H1 (cell line): ENCODE measurements around the gene PPP2R2D. TPM values are rescaled to one million over a fixed set of nuclear protein-coding genes. Genes with fewer than 3 reads are reported as not detected.

Source experiments
- CTCF ChIA-PET: fragments of 300-600 bp; sonication (Branson Sonifier 250); formaldehyde crosslinking; loops from one replicate; lab custom pipeline; 2021; ENCODE audit not compliant: partially characterized antibody; lab: Charles Lee
- POLR2A ChIA-PET: fragments of 300-600 bp; sonication (Branson Sonifier 250); formaldehyde crosslinking; loops from one replicate; lab custom pipeline; 2021; ENCODE audit warnings: inconsistent platforms; ENCODE audit not compliant: partially characterized antibody; lab: Charles Lee
- DNase-seq, 2 experiments: peaks; one replicate each; pipeline versions ENCODE4 v3.0.0 to v3.0.0-alpha.2; 2010 to 2022; ENCODE audit warnings: low spot score in 2 of 2, low read depth in 1 of 2, mixed read lengths in 1 of 2
- FAIRE-seq: peaks from 2 replicates; lab custom pipeline; 2011; peaks lifted over from hg19 to GRCh38; lab: Jason Lieb, UNC
- H2AFZ ChIP-seq: 2 replicates; pipeline ENCODE4 v1.8.1; 2012; ENCODE audit warnings: low read length, inconsistent platforms
- H2AK5ac ChIP-seq: 2 replicates; pipeline ENCODE4 v1.6.1; 2013; ENCODE audit warnings: low read depth, low read length
- H2BK120ac ChIP-seq: replicated peaks from 2 replicates; pipeline ENCODE3; 2013; ENCODE audit warnings: low read depth, low read length, inconsistent platforms
- H2BK12ac ChIP-seq: 2 replicates; pipeline ENCODE4 v1.6.1; 2013; ENCODE audit warnings: low read depth, low read length
- H2BK15ac ChIP-seq: 2 replicates; pipeline ENCODE4 v1.6.1; 2013; ENCODE audit warnings: low read length
- H2BK20ac ChIP-seq: 2 replicates; pipeline ENCODE4 v1.6.1; 2013; ENCODE audit warnings: low read length
- H2BK5ac ChIP-seq: 2 replicates; pipeline ENCODE4 v1.6.1; 2013; ENCODE audit warnings: low read depth, low read length
- H3K14ac ChIP-seq: 2 replicates; pipeline ENCODE4 v1.6.1; 2013; ENCODE audit warnings: inconsistent platforms; ENCODE audit not compliant: insufficient read length
- H3K18ac ChIP-seq: 2 replicates; pipeline ENCODE4 v1.6.1; 2013; ENCODE audit warnings: low read length; ENCODE audit errors: extremely low read depth
- H3K23ac ChIP-seq: 2 replicates; pipeline ENCODE4 v1.6.1; 2013; ENCODE audit warnings: inconsistent platforms; ENCODE audit not compliant: insufficient read length
- H3K23me2 ChIP-seq: 2 replicates; pipeline ENCODE4 v1.6.1; 2013; ENCODE audit warnings: low read depth, low read length
- H3K27ac ChIP-seq: 2 replicates; pipeline ENCODE4 v1.6.1; 2011; ENCODE audit warnings: low read depth, low read length, inconsistent platforms
- H3K27me3 ChIP-seq, 4 experiments: replicated peaks in 1 of 4; 1 replicate in 1 of 4; 2 replicates in 3 of 4; pipeline versions ENCODE4 v1.6.1 to v1.8.1; 2011 to 2013; ENCODE audit warnings: low read length in 3 of 4, mild to moderate bottlenecking in 3 of 4, inconsistent platforms in 2 of 4, mixed read lengths in 2 of 4, moderate library complexity in 1 of 4; ENCODE audit not compliant: control insufficient read depth in 3 of 4, insufficient read depth in 3 of 4; ENCODE audit errors: extremely low read depth in 1 of 4
- H3K36me3 ChIP-seq, 4 experiments: 2 replicates each; pipeline versions ENCODE4 v1.6.1 to v1.8.1; 2011 to 2013; ENCODE audit warnings: mild to moderate bottlenecking in 4 of 4, low read length in 3 of 4, moderate library complexity in 2 of 4, control low read depth in 1 of 4, inconsistent platforms in 1 of 4; ENCODE audit not compliant: insufficient read depth in 4 of 4, control insufficient read depth in 2 of 4
- H3K4ac ChIP-seq: replicated peaks from 2 replicates; pipeline ENCODE3; 2013; ENCODE audit warnings: low read length, low read depth, mixed read lengths, inconsistent platforms; ENCODE audit not compliant: insufficient read length
- H3K4me1 ChIP-seq, 4 experiments: replicated peaks in 1 of 4; 1 replicate in 1 of 4; 2 replicates in 3 of 4; pipeline versions ENCODE4 v1.6.1 to v1.8.1; 2011 to 2013; ENCODE audit warnings: low read length in 3 of 4, inconsistent platforms in 2 of 4, mixed read lengths in 1 of 4; ENCODE audit not compliant: insufficient read depth in 4 of 4, control insufficient read depth in 3 of 4
- H3K4me2 ChIP-seq, 2 experiments: 2 replicates each; pipeline versions ENCODE4 v1.6.1 to v1.8.1; 2011 to 2013; ENCODE audit warnings: low read depth in 2 of 2, low read length in 2 of 2, control low read depth in 1 of 2, inconsistent platforms in 1 of 2, mild to moderate bottlenecking in 1 of 2; ENCODE audit not compliant: insufficient read depth in 1 of 2
- H3K4me3 ChIP-seq, 4 experiments: fragments of 200-600, 300-600 bp in 1 of 4; sonication (generic), shearing (Covaris generic), sonication (Bioruptor Twin) in 1 of 4; 2 replicates each; pipeline versions ENCODE4 v1.5.1 to v1.8.1; 2011 to 2016; ENCODE audit warnings: low read length in 4 of 4, low read depth in 3 of 4, control low read depth in 2 of 4, inconsistent platforms in 2 of 4, mild to moderate bottlenecking in 2 of 4, mixed read lengths in 1 of 4, moderate library complexity in 1 of 4; ENCODE audit not compliant: insufficient read depth in 2 of 4; ENCODE audit errors: extremely low read depth in 1 of 4
- H3K56ac ChIP-seq: replicated peaks from 2 replicates; pipeline ENCODE3; 2013; ENCODE audit warnings: low read depth, mild to moderate bottlenecking, mixed read lengths, low read length, inconsistent platforms; ENCODE audit not compliant: insufficient read length
- H3K79me1 ChIP-seq: 2 replicates; pipeline ENCODE4 v1.6.1; 2013; ENCODE audit warnings: low read depth, low read length, control low read depth
- H3K79me2 ChIP-seq, 2 experiments: 2 replicates each; pipeline versions ENCODE4 v1.6.1 to v1.8.1; 2012 to 2013; ENCODE audit warnings: low read length in 2 of 2, mild to moderate bottlenecking in 2 of 2, inconsistent platforms in 1 of 2; ENCODE audit not compliant: insufficient read depth in 2 of 2, control insufficient read depth in 1 of 2
- H3K9ac ChIP-seq, 4 experiments: replicated peaks in 1 of 4; 1 replicate in 1 of 4; 2 replicates in 3 of 4; pipeline versions ENCODE4 v1.6.1 to v1.8.1; 2011 to 2013; ENCODE audit warnings: low read depth in 3 of 4, low read length in 3 of 4, control low read depth in 2 of 4, mild to moderate bottlenecking in 2 of 4, moderate library complexity in 2 of 4, inconsistent platforms in 1 of 4; ENCODE audit errors: extremely low read depth in 1 of 4
- H3K9me3 ChIP-seq, 2 experiments: 2 replicates each; pipeline versions ENCODE4 v1.6.1 to v1.8.1; 2012 to 2013; ENCODE audit warnings: mild to moderate bottlenecking in 2 of 2, moderate library complexity in 2 of 2, control low read depth in 1 of 2, inconsistent platforms in 1 of 2, low read depth in 1 of 2, low read length in 1 of 2, mixed read lengths in 1 of 2; ENCODE audit not compliant: insufficient read depth in 2 of 2
- H4K20me1 ChIP-seq, 2 experiments: replicated peaks in 1 of 2; 2 replicates each; pipeline versions ENCODE3 to v1.8.1; 2011 to 2013; ENCODE audit warnings: inconsistent platforms in 2 of 2, low read length in 2 of 2, mild to moderate bottlenecking in 1 of 2; ENCODE audit not compliant: insufficient read depth in 2 of 2, control insufficient read depth in 1 of 2
- H4K5ac ChIP-seq: 2 replicates; pipeline ENCODE4 v1.6.1; 2013; ENCODE audit warnings: low read length, low read depth, mixed read lengths, inconsistent platforms; ENCODE audit not compliant: insufficient read length
- H4K8ac ChIP-seq: 2 replicates; pipeline ENCODE4 v1.8.0; 2013; ENCODE audit warnings: mild to moderate bottlenecking, moderate library complexity, low read length, inconsistent platforms; ENCODE audit not compliant: insufficient read depth; ENCODE audit errors: extremely low read depth
- H4K91ac ChIP-seq: replicated peaks from 2 replicates; pipeline ENCODE3; 2013; ENCODE audit warnings: low read length, mixed read lengths, inconsistent platforms; ENCODE audit not compliant: insufficient read length
- ASH2L ChIP-seq: fragments of 200-600, 300-600 bp; sonication (generic); IDR thresholded peaks from one replicate; pipeline ENCODE4 v1.7.1; 2017; ENCODE audit warnings: low read length
- EGR1 ChIP-seq: IDR thresholded peaks from 2 replicates; pipeline ENCODE4 v1.6.1; 2011; ENCODE audit warnings: low read depth, low read length, borderline replicate concordance
- KDM4A ChIP-seq: IDR thresholded peaks from one replicate; pipeline ENCODE4 v1.7.1; 2012; ENCODE audit warnings: low read depth, mild to moderate bottlenecking, moderate library complexity, low read length, inconsistent platforms; ENCODE audit not compliant: severe bottlenecking
- KDM5A ChIP-seq: fragments of 200-600 bp; IDR thresholded peaks from 2 replicates; pipeline ENCODE4 v1.7.1; 2012; ENCODE audit warnings: mild to moderate bottlenecking, low read length, inconsistent platforms, mixed read lengths
- MAFK ChIP-seq: IDR thresholded peaks from 2 replicates; pipeline ENCODE4 v1.6.1; 2012; ENCODE audit warnings: low read depth, mild to moderate bottlenecking, improper control_type of control experiment, low read length
- RBBP5 ChIP-seq: IDR thresholded peaks from 2 replicates; pipeline ENCODE4 v1.7.1; 2012; ENCODE audit warnings: low read depth, mild to moderate bottlenecking, inconsistent platforms, low read length, moderate library complexity, borderline replicate concordance
- RXRA ChIP-seq: IDR thresholded peaks from 2 replicates; pipeline ENCODE4 v1.6.1; 2011; ENCODE audit warnings: low read depth, mild to moderate bottlenecking, low read length, moderate library complexity; ENCODE audit not compliant: insufficient read depth
- TBP ChIP-seq: IDR thresholded peaks from 2 replicates; pipeline ENCODE4 v1.6.1; 2011; ENCODE audit warnings: low read depth, low read length, improper control_type of control experiment
- ZNF274 ChIP-seq: IDR thresholded peaks from 2 replicates; pipeline ENCODE4 v1.7.0; 2012; ENCODE audit warnings: low read length, borderline replicate concordance; ENCODE audit errors: extremely low read depth
- WGBS, 2 experiments: shearing (Covaris generic) in 1 of 2; methylation state at CpG; one replicate each; pipeline versions ENCODE4 v1.1.6 to v1.1.7; 2013 to 2015; ENCODE audit warnings: low lambda C conversion rate in 2 of 2, mixed read lengths in 2 of 2, inconsistent platforms in 1 of 2, low coverage in 1 of 2, missing lambda C conversion rate in 1 of 2; ENCODE audit not compliant: insufficient replicate concordance in 2 of 2, insufficient coverage in 1 of 2, insufficient read length in 1 of 2; ENCODE audit errors: extremely low coverage in 1 of 2, missing lambda C conversion rate in 1 of 2; 5-methylcytosine and 5-hydroxymethylcytosine counted together
- polyA plus RNA-seq, 7 experiments: library from polyadenylated mRNA; depleted of rRNA in 3 of 7; stranded (reverse) in 5 of 7; unstranded in 2 of 7; fragments of >200 nt in 5 of 7; fragments of 200-250 nt in 2 of 7; gene quantifications; 1 replicate in 5 of 7; 2 replicates in 1 of 7; 4 replicates in 1 of 7; pipeline versions ENCODE4 v1.2.1 to v1.2.3, GENCODE V29; 2011 to 2013; ENCODE audit warnings: missing spikeins in 2 of 7, mixed read lengths in 2 of 7
- total RNA-seq: library from RNA; stranded (reverse); fragmentation: NEBNext Ultra II Directional; extraction: Animal tissue kit (Norgen Biotek cat#: 25700); gene quantifications from 2 replicates; pipeline ENCODE4 v1.2.1, GENCODE V29; 2021
- TF ChIP-seq, protein P1 (sequence below): IDR thresholded peaks from 2 replicates; pipeline ENCODE4 v1.6.1; 2011; ENCODE audit warnings: low read depth, mild to moderate bottlenecking, low read length; ENCODE audit not compliant: insufficient read depth
- TF ChIP-seq, protein P2 (sequence below): IDR thresholded peaks from 2 replicates; pipeline ENCODE4 v1.6.1; 2012; ENCODE audit warnings: inconsistent platforms

The PPP2R2D gene
- total and polyA plus RNA-seq, 2 of the 8 experiments (the other 6 are each of a cell fraction or from before 2014, with no cell fraction given): 25.4 to 32.8 TPM

DNA sequence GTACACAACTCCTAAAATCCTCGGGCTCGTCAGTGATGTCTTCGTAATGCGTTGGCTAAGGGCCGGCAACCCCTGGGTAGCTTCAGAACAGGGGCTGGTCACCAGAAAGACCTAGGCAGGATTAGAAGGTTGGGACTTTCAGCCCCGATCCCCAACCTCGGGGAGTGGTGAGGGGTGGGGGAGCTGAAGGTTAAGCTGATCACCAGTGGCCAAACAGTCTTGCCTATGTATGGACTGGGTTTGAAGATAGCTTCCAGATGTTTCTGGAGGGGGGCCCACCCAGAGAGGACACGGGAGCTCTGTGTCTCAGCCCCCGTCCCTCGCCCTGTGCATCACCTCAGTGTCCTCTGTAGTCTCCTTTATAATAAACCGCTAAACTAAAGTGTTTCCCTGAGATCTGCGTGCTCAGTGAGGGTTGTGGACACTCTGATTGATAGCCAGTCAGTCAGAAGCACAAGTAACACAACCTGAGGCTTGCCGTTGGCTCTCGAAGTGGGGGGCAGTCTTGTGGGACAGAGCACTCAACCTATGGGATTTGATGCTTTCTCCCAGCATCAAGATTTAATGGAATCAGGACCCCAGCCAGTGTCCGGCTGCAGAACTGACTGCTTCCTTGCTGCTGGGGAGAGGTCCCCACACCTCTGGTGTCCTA is 10.0 kb downstream of the PPP2R2D start:
- no peaks in the 10 kb centered on the region for H3K4me1 ChIP-seq
- H2AK5ac ChIP-seq: no peak overlapping the region
- TF ChIP-seq MAFK (no peak), RXRA (no peak), KDM4A (no peak), KDM5A (no peak), ZNF274 (no peak), ASH2L (no peak), EGR1 (no peak), TBP (no peak), RBBP5 (no peak)
- TF ChIP-seq, protein P1, sequence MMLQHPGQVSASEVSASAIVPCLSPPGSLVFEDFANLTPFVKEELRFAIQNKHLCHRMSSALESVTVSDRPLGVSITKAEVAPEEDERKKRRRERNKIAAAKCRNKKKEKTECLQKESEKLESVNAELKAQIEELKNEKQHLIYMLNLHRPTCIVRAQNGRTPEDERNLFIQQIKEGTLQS: no peak
- TF ChIP-seq, protein P2, sequence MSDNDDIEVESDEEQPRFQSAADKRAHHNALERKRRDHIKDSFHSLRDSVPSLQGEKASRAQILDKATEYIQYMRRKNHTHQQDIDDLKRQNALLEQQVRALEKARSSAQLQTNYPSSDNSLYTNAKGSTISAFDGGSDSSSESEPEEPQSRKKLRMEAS: no peak
- H4K5ac ChIP-seq: no peak overlapping the region
- no peak overlapping the region for H3K56ac ChIP-seq
- no peak overlapping the region for H4K91ac ChIP-seq
- no peak overlapping the region for H2BK12ac ChIP-seq
- no peak overlapping the region for H2AFZ ChIP-seq
- no peak overlapping the region for H3K14ac ChIP-seq
- no peak overlapping the region for H3K27ac ChIP-seq
- H3K23ac ChIP-seq: no peak overlapping the region
- H2BK120ac ChIP-seq: no peak overlapping the region
- H2BK15ac ChIP-seq: no peak overlapping the region
- H3K18ac ChIP-seq: no peak overlapping the region
- H3K79me2 ChIP-seq: peaks cover 10 to 97% of the 10 kb centered on the region in 2 experiments
- H4K20me1 ChIP-seq: peaks cover 16 to 42% of the 10 kb centered on the region in 2 experiments
- H3K4me2 ChIP-seq: no peak overlapping the region
- POLR2A ChIA-PET: interaction anchor here (0.6 to 1.2 kb wide), 2 partner anchors 10 to 85 kb away, joined by 3 to 4 read pairs; partner anchors contain the start of gene PPP2R2D
- H3K4ac ChIP-seq: no peak overlapping the region
- H3K4me3 ChIP-seq: no peak overlapping the region
- DNase-seq: no peak
- no peak for FAIRE-seq
- 85% methylated on average over 15 of the region's 15 CpGs; no CpG with 5 or more reads in 1 of the 2 experiments for WGBS, 2 experiments
- H3K79me1 ChIP-seq: peaks cover 25% of the 10 kb centered on the region
- H2BK5ac ChIP-seq: no peak overlapping the region
- H2BK20ac ChIP-seq: no peak overlapping the region
- H3K9ac ChIP-seq: no peak overlapping the region
- no peaks in the 10 kb centered on the region for H3K27me3 ChIP-seq
- CTCF ChIA-PET: interaction anchor here (0.9 to 1.2 kb wide), 4 partner anchors 25 to 112 kb away, joined by 3 to 8 read pairs (median 4); no protein-coding TSS in a partner anchor
- H3K9me3 ChIP-seq: no peaks in the 10 kb centered on the region
- peaks cover 3% of the 10 kb centered on the region; the same call in 1 of the 2 replicates for H3K23me2 ChIP-seq
- peaks cover 0 to 10% (median 2%) of the 10 kb centered on the region in 4 experiments; a peak in 4 of 8 replicates for H3K36me3 ChIP-seq
- no peak overlapping the region; the same call in 1 of the 2 replicates for H4K8ac ChIP-seq
